Neuron (in vitro differentiated cells): ENCODE measurements around the gene SH3RF1.

Experiments
- H2AFZ ChIP-seq: one replicate; pipeline ENCODE4 v1.6.1; 2013; ENCODE audit warnings: low read depth, mild to moderate bottlenecking, inconsistent platforms, low read length, moderate library complexity
- H3K27me3 ChIP-seq: one replicate; pipeline ENCODE4 v1.6.1; 2013; ENCODE audit warnings: low read length; ENCODE audit not compliant: insufficient read depth
- H3K36me3 ChIP-seq: one replicate; pipeline ENCODE4 v1.6.1; 2013; ENCODE audit warnings: low read length; ENCODE audit not compliant: insufficient read depth
- H3K4me1 ChIP-seq: one replicate; pipeline ENCODE4 v1.6.1; 2013; ENCODE audit warnings: low read length; ENCODE audit not compliant: insufficient read depth
- H3K4me3 ChIP-seq: 2 replicates; pipeline ENCODE4 v1.5.1; 2013; ENCODE audit warnings: mild to moderate bottlenecking, low read length, moderate library complexity
- H3K9me3 ChIP-seq: one replicate; pipeline ENCODE4 v1.6.1; 2013; ENCODE audit warnings: low read length

SH3RF1 gene

DNA sequence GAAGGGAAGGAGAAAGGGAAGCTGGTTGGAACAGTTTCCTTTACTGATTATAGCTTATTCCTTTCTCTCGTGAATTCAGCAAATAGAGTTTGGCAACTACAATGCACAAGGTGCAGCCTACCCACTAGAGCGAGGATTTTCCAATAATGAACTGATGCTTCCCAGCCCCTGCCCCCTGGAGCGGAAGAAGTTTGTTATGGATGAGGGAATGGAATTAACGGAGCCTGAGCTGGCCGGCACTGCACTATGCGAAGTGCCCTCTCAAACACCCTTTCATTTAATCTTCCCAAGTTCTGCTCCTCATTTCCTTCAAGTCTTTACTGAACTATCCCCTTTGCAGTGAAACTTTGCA lies 218.2 kb downstream of the SH3RF1 start:
- Histone ChIP-seq H3K36me3 (no peaks in the 10 kb centered on the region), H3K4me1 (peaks cover 34% of the 10 kb centered on the region), H2AFZ (no peak overlapping the region), H3K4me3 (no peak overlapping the region), H3K9me3 (no peaks in the 10 kb centered on the region), H3K27me3 (no peaks in the 10 kb centered on the region)

DNA sequence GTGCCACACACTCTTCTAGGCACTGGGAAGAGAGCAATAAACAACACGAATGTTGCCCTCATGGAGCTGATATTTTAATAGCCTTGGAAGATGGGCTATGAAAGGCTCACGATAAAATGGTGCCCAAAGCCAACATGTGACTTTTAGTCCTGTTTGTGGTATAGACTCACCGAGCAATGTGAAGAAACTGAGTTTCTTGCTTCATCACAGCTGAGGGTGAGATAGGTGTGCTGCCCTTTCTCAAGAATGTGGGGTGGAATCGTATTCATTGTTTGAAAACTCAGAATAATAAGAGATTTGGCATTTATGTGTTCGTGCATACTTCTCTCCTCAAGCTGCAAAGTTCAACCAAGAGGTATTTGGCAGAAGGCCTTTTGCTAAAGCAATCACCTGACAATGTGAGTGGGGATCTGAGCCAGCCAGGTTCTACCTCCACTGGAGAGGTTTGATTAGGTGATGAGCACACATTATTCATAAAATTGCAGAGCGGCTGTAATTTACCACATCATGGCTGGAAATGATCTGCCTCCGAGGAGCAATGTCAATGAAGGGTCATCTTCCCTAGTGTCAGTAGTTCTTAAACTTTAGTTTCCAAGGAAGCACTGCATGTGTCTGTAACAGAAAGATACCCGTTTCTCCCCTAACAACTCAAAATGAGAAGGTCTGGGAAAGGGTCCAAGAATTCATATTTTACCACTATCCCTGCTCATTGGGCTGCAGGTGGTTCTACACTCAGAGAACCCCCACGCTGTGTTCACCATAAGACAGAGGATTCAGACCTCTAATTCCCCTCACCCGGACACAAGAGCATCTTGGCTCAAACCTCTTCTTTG lies 218.8 kb downstream of the SH3RF1 start:
- peaks cover 34% of the 10 kb centered on the region for H3K4me1 ChIP-seq
- H3K27me3 ChIP-seq: no peaks in the 10 kb centered on the region
- H3K9me3 ChIP-seq: no peaks in the 10 kb centered on the region
- H3K36me3 ChIP-seq: no peaks in the 10 kb centered on the region
- no peak overlapping the region for H2AFZ ChIP-seq
- H3K4me3 ChIP-seq: no peak overlapping the region

GRCh38 chr4:169050881-169051760 lies 219.6 kb downstream of the SH3RF1 start:
- H3K27me3 ChIP-seq: no peaks in the 10 kb centered on the region
- H3K36me3 ChIP-seq: no peaks in the 10 kb centered on the region

GRCh38 chr4:169050284-169050683 lies 220.5 kb downstream of the SH3RF1 start:
- Histone ChIP-seq H3K27me3 (no peaks in the 10 kb centered on the region), H3K36me3 (no peaks in the 10 kb centered on the region), H3K4me1 (peaks cover 34% of the 10 kb centered on the region), H3K9me3 (no peaks in the 10 kb centered on the region), H2AFZ (peak overlapping the region; percentile 27), H3K4me3 (peak overlapping the region; percentile 14)

More at GRCh38 chr4:169050881-169051760, 219.6 kb downstream of the SH3RF1 start:
- H2AFZ ChIP-seq: peak overlapping the region; percentile 27
- no peak overlapping the region for H3K4me3 ChIP-seq
- no peaks in the 10 kb centered on the region for H3K9me3 ChIP-seq
- peaks cover 34% of the 10 kb centered on the region for H3K4me1 ChIP-seq

GRCh38 chr4:169048868-169049414 lies 221.8 kb downstream of the SH3RF1 start:
- Histone ChIP-seq H3K4me3 (no peak overlapping the region), H3K4me1 (peaks cover 34% of the 10 kb centered on the region), H3K9me3 (no peaks in the 10 kb centered on the region), H2AFZ (no peak overlapping the region), H3K27me3 (no peaks in the 10 kb centered on the region), H3K36me3 (no peaks in the 10 kb centered on the region)

DNA sequence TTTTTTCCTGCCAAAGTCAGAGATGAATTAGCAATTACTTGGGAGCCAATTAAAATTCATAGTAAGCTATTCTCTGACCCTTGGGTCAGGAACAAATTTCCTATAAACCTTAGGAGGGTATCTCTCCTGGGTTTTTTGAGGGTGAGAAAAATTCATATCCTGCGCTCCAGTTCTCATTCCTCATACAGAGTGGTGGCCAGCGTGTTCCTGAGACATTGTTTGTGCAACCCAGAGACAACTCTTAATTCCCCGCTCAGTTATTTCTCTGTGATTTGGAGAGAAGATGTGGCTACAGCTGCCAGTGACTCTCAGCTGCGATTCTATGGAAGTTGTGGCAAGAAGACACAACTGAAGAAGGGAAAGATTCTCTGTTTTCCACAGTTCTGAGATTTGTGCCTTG lies 222.8 kb downstream of the SH3RF1 start:
- no peaks in the 10 kb centered on the region for H3K27me3 ChIP-seq
- no peak overlapping the region for H3K4me3 ChIP-seq
- H3K4me1 ChIP-seq: peaks cover 34% of the 10 kb centered on the region
- H3K36me3 ChIP-seq: no peaks in the 10 kb centered on the region
- no peak overlapping the region for H2AFZ ChIP-seq
- H3K9me3 ChIP-seq: no peaks in the 10 kb centered on the region

DNA sequence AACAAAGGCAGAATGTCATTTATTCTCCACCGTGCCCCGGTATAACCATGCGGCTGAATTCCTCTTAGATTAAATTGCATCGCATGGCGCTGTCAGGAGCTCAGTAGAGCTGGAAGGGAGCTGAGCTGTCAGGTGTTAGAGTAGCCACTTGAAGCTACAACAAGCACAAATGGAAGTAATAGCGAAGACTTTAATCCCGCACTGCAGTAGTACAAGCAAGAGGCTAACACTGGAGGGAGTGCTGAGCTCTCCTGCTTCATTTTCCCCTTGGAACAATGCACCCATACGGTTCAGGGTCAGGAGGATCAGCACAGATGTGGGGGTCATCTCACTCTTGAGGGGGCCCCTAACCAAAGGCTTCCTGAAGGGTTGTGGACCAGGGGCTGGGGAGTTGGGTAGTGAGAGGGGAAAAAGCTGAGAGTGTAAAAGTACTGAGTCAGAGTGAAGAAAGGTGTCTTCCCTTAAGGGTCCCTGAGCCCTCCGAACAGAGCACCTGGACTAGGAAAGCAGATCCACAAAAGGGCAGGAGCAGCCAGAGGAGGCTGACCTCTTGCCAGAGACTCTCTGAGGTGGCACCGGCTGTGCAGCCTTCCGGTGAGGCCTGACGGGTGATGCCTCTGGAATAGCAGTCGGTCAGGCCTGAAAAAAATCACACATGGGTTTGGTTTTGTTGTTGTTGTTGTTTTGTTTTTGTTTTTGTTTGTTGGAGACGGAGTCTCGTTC lies 224.7 kb downstream of the SH3RF1 start:
- H3K9me3 ChIP-seq: no peaks in the 10 kb centered on the region
- H3K4me1 ChIP-seq: peaks cover 33% of the 10 kb centered on the region
- H3K27me3 ChIP-seq: no peaks in the 10 kb centered on the region
- no peak overlapping the region for H2AFZ ChIP-seq
- H3K4me3 ChIP-seq: no peak overlapping the region
- H3K36me3 ChIP-seq: no peaks in the 10 kb centered on the region

- H3K9me3 ChIP-seq: no peaks in the 10 kb centered on the region
- H3K27me3 ChIP-seq: no peaks in the 10 kb centered on the region
- H3K4me1 ChIP-seq: peaks cover 22% of the 10 kb centered on the region
- no peaks in the 10 kb centered on the region for H3K36me3 ChIP-seq
- no peak overlapping the region for H2AFZ ChIP-seq
- H3K4me3 ChIP-seq: no peak overlapping the region
Measured at GRCh38 chr4:169044714-169045447, 225.9 kb downstream of the SH3RF1 start.
